HG02943 (cell line): ENCODE measurements around the gene DTYMK.

Source experiments
- ATAC-seq: cut with Tn5 transposase; IDR thresholded peaks from one replicate; pipeline ENCODE4 v1.9.1; 2021; ENCODE audit warnings: mild to moderate bottlenecking, low read depth, moderate library complexity; ENCODE audit not compliant: unreplicated experiment

DTYMK gene

GRCh38 chr2:241629762-241630435, 56.7 kb downstream of the DTYMK start:
- no peak for ATAC-seq

GRCh38 chr2:241627675-241628074, 58.9 kb downstream of the DTYMK start:
- ATAC-seq, result no peak
